ENCODE data around the gene GJC2.
"Not testable (repeated sequence)": the region's sequence is repeated elsewhere in the genome, so short reads cannot be mapped to it uniquely, and the experiment has no call there.

The GJC2 gene

GRCh38 chr1:228109962-228110488, 39.7 kb upstream of the GJC2 start:
- Histone ChIP-seq H4K91ac (ENCODE audit: low read depth, low read length, poor library complexity) (no peak overlapping the region), H3K18ac (ENCODE audit: low read length) (peak overlapping the region; percentile 97), H2BK5ac (ENCODE audit: low read length) (no peak overlapping the region), H3K36me3 (replicated peaks in 1 of 2; ENCODE audit: control insufficient read depth in 2 of 2, insufficient read depth in 2 of 2, low read length in 2 of 2) (peaks cover 17 to 30% of the 10 kb centered on the region in 2 donors), H3K9me3 (replicated peaks in 1 of 2; ENCODE audit: control insufficient read depth in 2 of 2, insufficient read depth in 1 of 2, low read depth in 1 of 2, low read length in 2 of 2) (no peaks in the 10 kb centered on the region), H3K27me3 (ENCODE audit: control insufficient read depth in 3 of 3, insufficient read depth in 3 of 3, low read depth in 1 of 3, low read length in 3 of 3) (peaks cover 0 to 2% (median 0%) of the 10 kb centered on the region in 3 experiments), H3K23ac (ENCODE audit: low read depth, low read length, poor library complexity) (peak overlapping the region; percentile 92), H3K4me1 (ENCODE audit: control insufficient read depth in 2 of 2, insufficient read depth in 1 of 2, low read depth in 1 of 2, low read length in 2 of 2) (peaks cover 8% of the 10 kb centered on the region in 2 donors), H2BK12ac (ENCODE audit: low read length) (no peak overlapping the region), H3K79me1 (ENCODE audit: low read depth, low read length) (peaks cover 16% of the 10 kb centered on the region), H3K4me3 (ENCODE audit: low read length in 2 of 2) (peak overlapping the region; percentile 86 to 92), H2BK120ac (ENCODE audit: low read depth, low read length) (no peak overlapping the region), H3K4ac (ENCODE audit: low read length) (peak overlapping the region; percentile 76), H2AK5ac (ENCODE audit: low read depth, low read length) (peak overlapping the region; percentile 88), H3K27ac (replicated peaks; ENCODE audit: low read length) (no peak overlapping the region), H2BK15ac (ENCODE audit: low read length) (no peak overlapping the region), H3K14ac (ENCODE audit: low read length) (no peak overlapping the region), H4K8ac (ENCODE audit: low read depth, low read length) (no peak overlapping the region), H2AFZ (ENCODE audit: low read length) (peak overlapping the region; percentile 100), H3K4me2 (ENCODE audit: insufficient read depth, low read length, poor library complexity, severe bottlenecking) (peak overlapping the region; percentile 91), H3K9ac (ENCODE audit: low read depth, low read length, poor library complexity) (peak overlapping the region; percentile 86)
- no peak for DNase-seq (ENCODE audit: low spot score)
- WGBS, 2 donors (ENCODE audit: extremely low coverage in 2 of 2, insufficient read length in 2 of 2, insufficient replicate concordance in 1 of 2) = no CpG with 5 or more reads among the region's 15 CpGs

GRCh38 chr1:228110556-228110955, 39.2 kb upstream of the GJC2 start:
- no peak overlapping the region for H4K91ac ChIP-seq (ENCODE audit: low read depth, low read length, poor library complexity)
- H4K8ac ChIP-seq (ENCODE audit: low read depth, low read length) = no peak overlapping the region
- H2BK120ac ChIP-seq (ENCODE audit: low read depth, low read length) = no peak overlapping the region
- no peak overlapping the region for H2AK5ac ChIP-seq (ENCODE audit: low read depth, low read length)
- no peak overlapping the region for H3K4me2 ChIP-seq (ENCODE audit: insufficient read depth, low read length, poor library complexity, severe bottlenecking)
- no peaks in the 10 kb centered on the region for H3K9me3 ChIP-seq (replicated peaks in 1 of 2; ENCODE audit: control insufficient read depth in 2 of 2, insufficient read depth in 1 of 2, low read depth in 1 of 2, low read length in 2 of 2)
- no peak overlapping the region for H3K27ac ChIP-seq (replicated peaks; ENCODE audit: low read length)
- H3K23ac ChIP-seq (ENCODE audit: low read depth, low read length, poor library complexity) = no peak overlapping the region
- H2BK12ac ChIP-seq (ENCODE audit: low read length) = no peak overlapping the region
- peaks cover 8% of the 10 kb centered on the region in 2 donors for H3K4me1 ChIP-seq (ENCODE audit: control insufficient read depth in 2 of 2, insufficient read depth in 1 of 2, low read depth in 1 of 2, low read length in 2 of 2)
- no peak overlapping the region for H2AFZ ChIP-seq (ENCODE audit: low read length)
- no peak overlapping the region for H3K4ac ChIP-seq (ENCODE audit: low read length)
- H3K18ac ChIP-seq (ENCODE audit: low read length) = no peak overlapping the region
- no peak overlapping the region for H3K4me3 ChIP-seq (ENCODE audit: low read length in 2 of 2)
- no peak overlapping the region for H3K14ac ChIP-seq (ENCODE audit: low read length)
- H2BK15ac ChIP-seq (ENCODE audit: low read length) = no peak overlapping the region
- peaks cover 16% of the 10 kb centered on the region for H3K79me1 ChIP-seq (ENCODE audit: low read depth, low read length)
- no peak for DNase-seq (ENCODE audit: low spot score)
- H3K36me3 ChIP-seq (replicated peaks in 1 of 2; ENCODE audit: control insufficient read depth in 2 of 2, insufficient read depth in 2 of 2, low read length in 2 of 2) = peaks cover 15 to 24% of the 10 kb centered on the region in 2 donors
- H3K9ac ChIP-seq (ENCODE audit: low read depth, low read length, poor library complexity) = no peak overlapping the region
- no peak overlapping the region for H2BK5ac ChIP-seq (ENCODE audit: low read length)
- peaks cover 0 to 2% (median 0%) of the 10 kb centered on the region in 3 experiments for H3K27me3 ChIP-seq (ENCODE audit: control insufficient read depth in 3 of 3, insufficient read depth in 3 of 3, low read depth in 1 of 3, low read length in 3 of 3)
- no CpG with 5 or more reads among the region's 7 CpGs for whole genome bisulfite sequencing, 2 donors (ENCODE audit: extremely low coverage in 2 of 2, insufficient read length in 2 of 2, insufficient replicate concordance in 1 of 2)

GRCh38 chr1:228111315-228111714, 38.4 kb upstream of the GJC2 start:
- not testable (repeated sequence) for H3K27ac ChIP-seq (replicated peaks; ENCODE audit: low read length); H2BK12ac ChIP-seq (ENCODE audit: low read length); H2AK5ac ChIP-seq (ENCODE audit: low read depth, low read length); H2BK120ac ChIP-seq (ENCODE audit: low read depth, low read length); H4K91ac ChIP-seq (ENCODE audit: low read depth, low read length, poor library complexity); H2AFZ ChIP-seq (ENCODE audit: low read length); H3K4me3 ChIP-seq (ENCODE audit: low read length in 2 of 2); DNase-seq (ENCODE audit: low spot score); H2BK5ac ChIP-seq (ENCODE audit: low read length); H3K14ac ChIP-seq (ENCODE audit: low read length); H3K4me2 ChIP-seq (ENCODE audit: insufficient read depth, low read length, poor library complexity, severe bottlenecking); H2BK15ac ChIP-seq (ENCODE audit: low read length); H3K18ac ChIP-seq (ENCODE audit: low read length); H3K27me3 ChIP-seq (ENCODE audit: control insufficient read depth in 3 of 3, insufficient read depth in 3 of 3, low read depth in 1 of 3, low read length in 3 of 3); H3K9me3 ChIP-seq (replicated peaks in 1 of 2; ENCODE audit: control insufficient read depth in 2 of 2, insufficient read depth in 1 of 2, low read depth in 1 of 2, low read length in 2 of 2); H3K9ac ChIP-seq (ENCODE audit: low read depth, low read length, poor library complexity); H3K4ac ChIP-seq (ENCODE audit: low read length); H4K8ac ChIP-seq (ENCODE audit: low read depth, low read length); H3K23ac ChIP-seq (ENCODE audit: low read depth, low read length, poor library complexity); H3K4me1 ChIP-seq (ENCODE audit: control insufficient read depth in 2 of 2, insufficient read depth in 1 of 2, low read depth in 1 of 2, low read length in 2 of 2)
- Histone ChIP-seq H3K79me1 (ENCODE audit: low read depth, low read length) (peaks cover 16% of the 10 kb centered on the region), H3K36me3 (replicated peaks in 1 of 2; ENCODE audit: control insufficient read depth in 2 of 2, insufficient read depth in 2 of 2, low read length in 2 of 2) (peaks cover 9 to 17% of the 10 kb centered on the region in 2 donors)
- WGBS, 2 donors (ENCODE audit: extremely low coverage in 2 of 2, insufficient read length in 2 of 2, insufficient replicate concordance in 1 of 2) = no CpG with 5 or more reads among the region's 6 CpGs

GRCh38 chr1:228112167-228112566, 37.6 kb upstream of the GJC2 start:
- Histone ChIP-seq H3K27me3 (ENCODE audit: control insufficient read depth in 3 of 3, insufficient read depth in 3 of 3, low read depth in 1 of 3, low read length in 3 of 3) (peaks cover 0 to 2% (median 0%) of the 10 kb centered on the region in 3 experiments), H3K27ac (replicated peaks; ENCODE audit: low read length) (no peak overlapping the region), H3K14ac (ENCODE audit: low read length) (no peak overlapping the region), H2AFZ (ENCODE audit: low read length) (no peak overlapping the region), H3K4me3 (ENCODE audit: low read length in 2 of 2) (no peak overlapping the region), H3K36me3 (replicated peaks in 1 of 2; ENCODE audit: control insufficient read depth in 2 of 2, insufficient read depth in 2 of 2, low read length in 2 of 2) (peaks cover 5 to 8% of the 10 kb centered on the region in 2 donors), H3K4me1 (ENCODE audit: control insufficient read depth in 2 of 2, insufficient read depth in 1 of 2, low read depth in 1 of 2, low read length in 2 of 2) (peaks cover 8% of the 10 kb centered on the region in 2 donors), H2BK120ac (ENCODE audit: low read depth, low read length) (no peak overlapping the region), H4K91ac (ENCODE audit: low read depth, low read length, poor library complexity) (no peak overlapping the region), H3K9me3 (replicated peaks in 1 of 2; ENCODE audit: control insufficient read depth in 2 of 2, insufficient read depth in 1 of 2, low read depth in 1 of 2, low read length in 2 of 2) (no peaks in the 10 kb centered on the region), H3K23ac (ENCODE audit: low read depth, low read length, poor library complexity) (no peak overlapping the region), H2BK5ac (ENCODE audit: low read length) (no peak overlapping the region), H2BK15ac (ENCODE audit: low read length) (no peak overlapping the region), H3K79me1 (ENCODE audit: low read depth, low read length) (peaks cover 16% of the 10 kb centered on the region), H2BK12ac (ENCODE audit: low read length) (no peak overlapping the region), H2AK5ac (ENCODE audit: low read depth, low read length) (no peak overlapping the region), H3K18ac (ENCODE audit: low read length) (no peak overlapping the region), H3K9ac (ENCODE audit: low read depth, low read length, poor library complexity) (no peak overlapping the region), H3K4me2 (ENCODE audit: insufficient read depth, low read length, poor library complexity, severe bottlenecking) (no peak overlapping the region), H4K8ac (ENCODE audit: low read depth, low read length) (no peak overlapping the region), H3K4ac (ENCODE audit: low read length) (no peak overlapping the region)
- DNase-seq (ENCODE audit: low spot score) = no peak
- WGBS, 2 donors (ENCODE audit: extremely low coverage in 2 of 2, insufficient read length in 2 of 2, insufficient replicate concordance in 1 of 2) = no CpG with 5 or more reads among the region's 7 CpGs
